Measurements from ENCODE around the gene RIIAD1.

The RIIAD1 gene

GRCh38 chr1:151710187-151710840, 11.0 kb upstream of the RIIAD1 start:
- DNase-seq: no peak
- Histone ChIP-seq H4K8ac (ENCODE audit: low read depth, low read length) (no peak overlapping the region), H2BK120ac (ENCODE audit: insufficient read depth, low read length, poor library complexity) (no peak overlapping the region), H3K4me3 (ENCODE audit: low read depth, low read length) (no peak overlapping the region), H4K91ac (ENCODE audit: low read depth, low read length) (no peak overlapping the region), H3K4ac (ENCODE audit: low read depth, low read length) (no peak overlapping the region), H3K27me3 (ENCODE audit: insufficient read depth, low read length) (no peaks in the 10 kb centered on the region), H3K9me3 (ENCODE audit: insufficient read depth, low read depth, low read length) (no peaks in the 10 kb centered on the region), H4K12ac (ENCODE audit: low read depth, low read length) (no peak overlapping the region), H3K36me3 (ENCODE audit: control insufficient read depth in 1 of 2, insufficient read depth in 2 of 2, low read length in 2 of 2) (no peaks in the 10 kb centered on the region), H3K23ac (ENCODE audit: low read length) (no peak overlapping the region), H2AFZ (ENCODE audit: insufficient read depth, low read length, poor library complexity) (no peak overlapping the region), H3K79me2 (ENCODE audit: control insufficient read depth, insufficient read depth, low read length, poor library complexity) (no peaks in the 10 kb centered on the region), H3K4me2 (ENCODE audit: low read length) (no peak overlapping the region), H3K9ac (ENCODE audit: low read length) (no peak overlapping the region), H2BK12ac (ENCODE audit: low read length) (no peak overlapping the region), H2AK5ac (ENCODE audit: low read length) (no peak overlapping the region), H3K14ac (ENCODE audit: low read length) (no peak overlapping the region), H3K18ac (ENCODE audit: low read length) (no peak overlapping the region), H3K27ac (ENCODE audit: low read depth, low read length) (no peak overlapping the region), H2BK5ac (ENCODE audit: low read depth, low read length, poor library complexity) (no peak overlapping the region), H3K4me1 (ENCODE audit: control insufficient read depth in 1 of 2, insufficient read depth in 2 of 2, low read length in 2 of 2) (peaks cover 2% of the 10 kb centered on the region in 2 experiments), H3K79me1 (ENCODE audit: low read length) (no peaks in the 10 kb centered on the region)
- no CpG with 5 or more reads among the region's 15 CpGs for WGBS (ENCODE audit: extremely low coverage, insufficient coverage, insufficient read length)

DNA sequence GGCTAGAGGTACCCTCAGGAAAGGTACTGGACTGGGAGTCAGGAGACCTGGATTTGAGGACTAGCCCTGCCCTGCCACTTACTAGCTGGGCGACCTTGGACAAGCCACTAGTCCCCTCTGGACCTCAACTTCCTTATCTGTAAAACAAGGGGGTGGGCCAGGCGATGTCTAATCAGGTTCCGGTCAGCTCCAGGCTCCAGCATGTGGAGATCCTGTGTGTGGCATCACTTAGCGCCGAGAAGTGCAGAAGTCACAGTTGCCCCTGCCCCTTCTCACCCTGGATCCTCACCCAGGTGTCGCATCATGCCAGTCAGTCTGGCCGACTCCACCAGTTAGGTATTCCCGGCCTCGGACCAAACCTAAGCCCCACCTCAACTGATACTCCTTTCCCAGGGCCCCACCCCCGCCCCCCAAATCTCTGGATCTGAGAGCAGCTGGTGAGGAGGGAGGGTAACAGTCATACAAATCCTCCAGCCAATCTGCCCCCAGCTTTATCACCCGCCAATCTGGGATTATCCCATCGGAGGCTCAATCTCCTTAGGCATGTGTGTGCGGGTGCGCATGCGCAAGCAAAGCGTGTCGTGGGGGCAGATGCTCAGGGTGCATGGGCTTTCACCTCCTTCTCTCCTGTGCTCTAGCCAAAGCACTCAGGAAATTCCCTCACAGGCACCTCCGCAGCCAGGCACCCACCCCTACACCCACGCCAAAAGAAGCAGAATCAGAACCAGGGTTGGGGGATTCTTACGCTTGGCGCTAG, 10.1 kb upstream of the RIIAD1 start:
- Histone ChIP-seq H3K9me3 (ENCODE audit: insufficient read depth, low read depth, low read length) (no peaks in the 10 kb centered on the region), H3K36me3 (ENCODE audit: control insufficient read depth in 1 of 2, insufficient read depth in 2 of 2, low read length in 2 of 2) (no peaks in the 10 kb centered on the region), H2BK120ac (ENCODE audit: insufficient read depth, low read length, poor library complexity) (no peak overlapping the region), H3K79me2 (ENCODE audit: control insufficient read depth, insufficient read depth, low read length, poor library complexity) (no peaks in the 10 kb centered on the region), H3K27me3 (ENCODE audit: insufficient read depth, low read length) (peaks cover 4% of the 10 kb centered on the region), H4K12ac (ENCODE audit: low read depth, low read length) (no peak overlapping the region), H2BK12ac (ENCODE audit: low read length) (no peak overlapping the region), H3K4ac (ENCODE audit: low read depth, low read length) (no peak overlapping the region), H3K4me3 (ENCODE audit: low read depth, low read length) (no peak overlapping the region), H2AK5ac (ENCODE audit: low read length) (no peak overlapping the region), H4K8ac (ENCODE audit: low read depth, low read length) (no peak overlapping the region), H3K4me2 (ENCODE audit: low read length) (no peak overlapping the region), H3K79me1 (ENCODE audit: low read length) (no peaks in the 10 kb centered on the region), H4K91ac (ENCODE audit: low read depth, low read length) (no peak overlapping the region), H2AFZ (ENCODE audit: insufficient read depth, low read length, poor library complexity) (no peak overlapping the region), H2BK5ac (ENCODE audit: low read depth, low read length, poor library complexity) (no peak overlapping the region), H3K4me1 (ENCODE audit: control insufficient read depth in 1 of 2, insufficient read depth in 2 of 2, low read length in 2 of 2) (no peaks in the 10 kb centered on the region), H3K9ac (ENCODE audit: low read length) (no peak overlapping the region), H3K18ac (ENCODE audit: low read length) (no peak overlapping the region), H3K27ac (ENCODE audit: low read depth, low read length) (no peak overlapping the region), H3K14ac (ENCODE audit: low read length) (no peak overlapping the region), H3K23ac (ENCODE audit: low read length) (no peak overlapping the region)
- no CpG with 5 or more reads among the region's 21 CpGs for WGBS (ENCODE audit: extremely low coverage, insufficient coverage, insufficient read length)
- DNase-seq: no peak

DNA sequence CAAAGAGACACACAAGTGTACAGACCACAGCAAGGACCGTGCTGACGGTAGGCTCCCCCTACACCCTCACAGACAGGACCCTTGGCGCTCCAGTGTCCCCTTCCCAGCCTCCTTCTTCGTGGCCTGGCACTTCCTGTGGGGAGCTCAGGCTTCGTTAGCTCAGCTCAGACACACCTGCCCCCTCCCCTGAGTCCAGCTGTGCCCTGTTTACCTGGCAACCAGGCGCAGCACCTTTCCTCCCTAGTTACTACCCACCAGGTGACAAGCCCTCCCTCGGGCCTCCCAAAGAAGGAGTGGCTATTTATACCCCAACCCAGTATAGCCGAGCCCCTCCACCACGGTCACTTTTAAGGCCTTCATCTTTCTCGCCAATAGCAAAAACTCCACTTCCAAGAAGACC, 9.4 kb upstream of the RIIAD1 start:
- Histone ChIP-seq H4K8ac (ENCODE audit: low read depth, low read length) (no peak overlapping the region), H3K4ac (ENCODE audit: low read depth, low read length) (no peak overlapping the region), H3K4me2 (ENCODE audit: low read length) (no peak overlapping the region), H3K23ac (ENCODE audit: low read length) (no peak overlapping the region), H2BK12ac (ENCODE audit: low read length) (no peak overlapping the region), H4K91ac (ENCODE audit: low read depth, low read length) (no peak overlapping the region), H2BK120ac (ENCODE audit: insufficient read depth, low read length, poor library complexity) (no peak overlapping the region), H3K18ac (ENCODE audit: low read length) (no peak overlapping the region), H3K27me3 (ENCODE audit: insufficient read depth, low read length) (peaks cover 4% of the 10 kb centered on the region), H3K9me3 (ENCODE audit: insufficient read depth, low read depth, low read length) (no peaks in the 10 kb centered on the region), H3K79me2 (ENCODE audit: control insufficient read depth, insufficient read depth, low read length, poor library complexity) (no peaks in the 10 kb centered on the region), H2BK5ac (ENCODE audit: low read depth, low read length, poor library complexity) (no peak overlapping the region), H3K9ac (ENCODE audit: low read length) (no peak overlapping the region), H2AK5ac (ENCODE audit: low read length) (no peak overlapping the region), H2AFZ (ENCODE audit: insufficient read depth, low read length, poor library complexity) (no peak overlapping the region), H3K27ac (ENCODE audit: low read depth, low read length) (no peak overlapping the region), H3K14ac (ENCODE audit: low read length) (no peak overlapping the region), H4K12ac (ENCODE audit: low read depth, low read length) (no peak overlapping the region), H3K4me1 (ENCODE audit: control insufficient read depth in 1 of 2, insufficient read depth in 2 of 2, low read length in 2 of 2) (no peaks in the 10 kb centered on the region), H3K36me3 (ENCODE audit: control insufficient read depth in 1 of 2, insufficient read depth in 2 of 2, low read length in 2 of 2) (no peaks in the 10 kb centered on the region), H3K4me3 (ENCODE audit: low read depth, low read length) (no peak overlapping the region), H3K79me1 (ENCODE audit: low read length) (no peaks in the 10 kb centered on the region)
- no peak for DNase-seq
- WGBS (ENCODE audit: extremely low coverage, insufficient coverage, insufficient read length): no CpG with 5 or more reads among the region's 10 CpGs

DNA sequence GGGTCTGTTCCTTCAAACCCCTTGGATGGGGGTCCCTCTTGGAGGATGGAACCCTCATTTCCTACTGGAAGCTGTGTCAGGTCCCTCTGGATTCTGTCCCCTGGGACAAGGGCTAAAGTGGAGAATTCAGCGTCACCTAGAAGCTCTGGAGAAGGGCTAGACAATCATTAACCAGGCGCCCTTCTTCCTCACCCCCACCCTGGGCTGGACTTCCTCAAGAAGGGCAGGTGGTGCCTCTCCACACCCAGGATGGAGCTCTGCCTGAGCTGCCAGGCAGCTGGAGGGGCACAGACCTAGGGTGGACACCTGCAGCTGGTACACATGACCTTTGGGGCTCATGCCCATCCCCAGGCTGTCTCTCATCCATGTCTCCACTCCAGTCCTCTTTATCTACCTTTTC, 8.3 kb upstream of the RIIAD1 start:
- Histone ChIP-seq H2AFZ (ENCODE audit: insufficient read depth, low read length, poor library complexity) (no peak overlapping the region), H3K79me2 (ENCODE audit: control insufficient read depth, insufficient read depth, low read length, poor library complexity) (no peaks in the 10 kb centered on the region), H3K18ac (ENCODE audit: low read length) (no peak overlapping the region), H3K27me3 (ENCODE audit: insufficient read depth, low read length) (peaks cover 11% of the 10 kb centered on the region), H2AK5ac (ENCODE audit: low read length) (no peak overlapping the region), H3K79me1 (ENCODE audit: low read length) (no peaks in the 10 kb centered on the region), H3K27ac (ENCODE audit: low read depth, low read length) (no peak overlapping the region), H3K4me3 (ENCODE audit: low read depth, low read length) (no peak overlapping the region), H3K9ac (ENCODE audit: low read length) (no peak overlapping the region), H3K9me3 (ENCODE audit: insufficient read depth, low read depth, low read length) (no peaks in the 10 kb centered on the region), H2BK120ac (ENCODE audit: insufficient read depth, low read length, poor library complexity) (no peak overlapping the region), H2BK12ac (ENCODE audit: low read length) (no peak overlapping the region), H4K91ac (ENCODE audit: low read depth, low read length) (no peak overlapping the region), H3K23ac (ENCODE audit: low read length) (no peak overlapping the region), H2BK5ac (ENCODE audit: low read depth, low read length, poor library complexity) (no peak overlapping the region), H4K8ac (ENCODE audit: low read depth, low read length) (no peak overlapping the region), H3K4me2 (ENCODE audit: low read length) (no peak overlapping the region), H3K36me3 (ENCODE audit: control insufficient read depth in 1 of 2, insufficient read depth in 2 of 2, low read length in 2 of 2) (no peaks in the 10 kb centered on the region), H3K14ac (ENCODE audit: low read length) (no peak overlapping the region), H4K12ac (ENCODE audit: low read depth, low read length) (no peak overlapping the region), H3K4ac (ENCODE audit: low read depth, low read length) (no peak overlapping the region), H3K4me1 (ENCODE audit: control insufficient read depth in 1 of 2, insufficient read depth in 2 of 2, low read length in 2 of 2) (no peaks in the 10 kb centered on the region)
- DNase-seq: no peak
- WGBS (ENCODE audit: extremely low coverage, insufficient coverage, insufficient read length): no CpG with 5 or more reads among the region's 2 CpGs
